ENCODE data around the gene DNAJC6.

The DNAJC6 gene

GRCh38 chr1:65297706-65298105 lies 11.6 kb upstream of the DNAJC6 start:
- DNase-seq = no peak

GRCh38 chr1:65299328-65299727 lies 10.0 kb upstream of the DNAJC6 start:
- no peak for DNase-seq

GRCh38 chr1:65308781-65309303 lies 501 bp upstream of the DNAJC6 start:
- no peak for DNase-seq

GRCh38 chr1:65310078-65310587 lies 790 bp downstream of the DNAJC6 start:
- peak; percentile 87 for DNase-seq

GRCh38 chr1:65311760-65312159 lies 2.4 kb downstream of the DNAJC6 start:
- DNase-seq = no peak

- no peak for DNase-seq
Measured at GRCh38 chr1:65316233-65316632, 6.9 kb downstream of the DNAJC6 start.

- peak; percentile 91 for DNase-seq
Measured at GRCh38 chr1:65317866-65318653, 8.7 kb downstream of the DNAJC6 start.

GRCh38 chr1:65319141-65319540 lies 9.8 kb downstream of the DNAJC6 start:
- peak; percentile 79 for DNase-seq

GRCh38 chr1:65319754-65320153 lies 10.4 kb downstream of the DNAJC6 start:
- DNase-seq = no peak

- no peak for DNase-seq
Measured at GRCh38 chr1:65321879-65322278, 12.5 kb downstream of the DNAJC6 start.

GRCh38 chr1:65323246-65323645 lies 13.9 kb downstream of the DNAJC6 start:
- DNase-seq = no peak

GRCh38 chr1:65330021-65330420 lies 20.7 kb downstream of the DNAJC6 start:
- no peak for DNase-seq

GRCh38 chr1:65330822-65331221 lies 21.5 kb downstream of the DNAJC6 start:
- no peak for DNase-seq

GRCh38 chr1:65332821-65333220 lies 23.5 kb downstream of the DNAJC6 start:
- DNase-seq = no peak

- no peak for DNase-seq
Measured at GRCh38 chr1:65334081-65334480, 24.7 kb downstream of the DNAJC6 start.

GRCh38 chr1:65339866-65340468 lies 30.6 kb downstream of the DNAJC6 start:
- DNase-seq = no peak

- DNase-seq = no peak
Measured at GRCh38 chr1:65341381-65341780, 32.0 kb downstream of the DNAJC6 start.

- DNase-seq = no peak
Measured at GRCh38 chr1:65343286-65343685, 33.9 kb downstream of the DNAJC6 start.

- DNase-seq = no peak
Measured at GRCh38 chr1:65344171-65344814, 35.0 kb downstream of the DNAJC6 start.

GRCh38 chr1:65346190-65346589 lies 36.8 kb downstream of the DNAJC6 start:
- DNase-seq = no peak

- no peak for DNase-seq
Measured at GRCh38 chr1:65355031-65355712, 45.8 kb downstream of the DNAJC6 start.

GRCh38 chr1:65357291-65357960 lies 48.1 kb downstream of the DNAJC6 start:
- no peak for DNase-seq
